GM19025 (cell line): Measurements from ENCODE around the gene LHX8.

Source experiments
- ATAC-seq: cut with Tn5 transposase; IDR thresholded peaks from one replicate; pipeline ENCODE4 v1.9.1; 2021; ENCODE audit warnings: mild to moderate bottlenecking, low read depth, moderate library complexity; ENCODE audit not compliant: unreplicated experiment

Gene LHX8

GRCh38 chr1:75202751-75203150, 68.6 kb downstream of the LHX8 start:
- ATAC-seq = no peak

GRCh38 chr1:75203415-75204277, 69.5 kb downstream of the LHX8 start:
- peak; percentile 53 for ATAC-seq

GRCh38 chr1:75208862-75209261, 74.7 kb downstream of the LHX8 start:
- no peak for ATAC-seq
